22Rv1 (cell line): Measurements from ENCODE around the gene HRCT1.

Experiments
- ZFX ChIP-seq: fragments of 450-650 bp; IDR thresholded peaks from 2 replicates; pipeline ENCODE4 v1.6.1; 2017; ENCODE audit warnings: antibody characterized with exemption, borderline replicate concordance
- TF ChIP-seq, protein P1 (sequence below): fragments of 450-650 bp; IDR thresholded peaks from 2 replicates; pipeline ENCODE4 v1.5.1; 2017; ENCODE audit warnings: mild to moderate bottlenecking

DNA sequence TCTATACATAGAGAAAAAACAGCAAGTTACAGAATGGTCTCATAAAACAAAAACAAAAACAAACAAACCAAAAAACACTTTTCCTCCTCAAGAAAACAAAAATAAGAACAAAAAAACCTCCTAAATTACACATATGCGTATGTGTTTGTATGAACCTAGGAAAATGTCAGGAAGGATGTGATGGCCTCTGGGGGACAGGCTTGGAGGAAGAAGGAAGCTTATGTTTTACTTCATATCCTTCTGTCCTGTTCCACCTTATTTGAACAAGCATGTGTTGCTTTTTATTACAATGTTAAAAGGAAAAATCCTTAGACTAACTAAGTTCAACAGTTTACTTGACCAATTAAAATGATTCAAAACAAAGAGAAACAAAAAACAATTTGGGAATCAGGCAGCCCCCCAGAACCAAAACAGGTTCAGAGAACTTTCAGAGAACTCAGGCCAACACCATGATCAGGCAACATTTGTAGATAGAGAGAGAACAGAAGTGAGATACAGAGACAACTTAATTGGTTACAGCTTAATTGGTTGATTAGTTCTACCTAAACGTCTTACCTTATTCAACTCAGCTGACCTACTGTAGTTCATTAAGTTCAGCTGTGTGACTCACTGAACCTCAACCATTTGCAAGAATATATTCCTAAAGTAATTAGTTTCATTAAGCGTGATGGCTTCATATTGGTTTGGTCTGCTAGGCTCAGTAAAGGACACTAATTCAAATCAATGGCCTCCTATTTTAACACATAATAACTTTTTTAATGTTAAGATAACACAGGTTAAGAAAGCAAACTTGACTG lies 13.4 kb downstream of the HRCT1 start:
- TF ChIP-seq, protein P1, sequence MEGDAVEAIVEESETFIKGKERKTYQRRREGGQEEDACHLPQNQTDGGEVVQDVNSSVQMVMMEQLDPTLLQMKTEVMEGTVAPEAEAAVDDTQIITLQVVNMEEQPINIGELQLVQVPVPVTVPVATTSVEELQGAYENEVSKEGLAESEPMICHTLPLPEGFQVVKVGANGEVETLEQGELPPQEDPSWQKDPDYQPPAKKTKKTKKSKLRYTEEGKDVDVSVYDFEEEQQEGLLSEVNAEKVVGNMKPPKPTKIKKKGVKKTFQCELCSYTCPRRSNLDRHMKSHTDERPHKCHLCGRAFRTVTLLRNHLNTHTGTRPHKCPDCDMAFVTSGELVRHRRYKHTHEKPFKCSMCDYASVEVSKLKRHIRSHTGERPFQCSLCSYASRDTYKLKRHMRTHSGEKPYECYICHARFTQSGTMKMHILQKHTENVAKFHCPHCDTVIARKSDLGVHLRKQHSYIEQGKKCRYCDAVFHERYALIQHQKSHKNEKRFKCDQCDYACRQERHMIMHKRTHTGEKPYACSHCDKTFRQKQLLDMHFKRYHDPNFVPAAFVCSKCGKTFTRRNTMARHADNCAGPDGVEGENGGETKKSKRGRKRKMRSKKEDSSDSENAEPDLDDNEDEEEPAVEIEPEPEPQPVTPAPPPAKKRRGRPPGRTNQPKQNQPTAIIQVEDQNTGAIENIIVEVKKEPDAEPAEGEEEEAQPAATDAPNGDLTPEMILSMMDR, result no peak
- TF ChIP-seq ZFX, result no peak
